CD14-positive monocyte (primary cell): ENCODE measurements around the gene LYZL1. TPM values are rescaled to one million over a fixed set of nuclear protein-coding genes. Genes with fewer than 3 reads are reported as not detected.
A peak's percentile ranks its signal among the peaks of the same experiment; 100 is the strongest.

ENCODE experiments used
- DNase-seq, 3 donors: peaks; one replicate each; pipeline ENCODE4 v3.0.0-alpha.2; 2011 to 2022
- H2AFZ ChIP-seq: 2 replicates; pipeline ENCODE4 v1.6.0; 2012; ENCODE audit warnings: mild to moderate bottlenecking, low read depth, low read length, inconsistent platforms; ENCODE audit not compliant: insufficient read depth, poor library complexity, severe bottlenecking
- H3K27ac ChIP-seq, 2 donors: 1 replicate in 1 of 2; 2 replicates in 1 of 2; pipeline ENCODE4 v1.5.1; 2012 to 2013; ENCODE audit warnings: low read length in 2 of 2, control low read depth in 1 of 2, inconsistent platforms in 1 of 2, low read depth in 1 of 2, mild to moderate bottlenecking in 1 of 2
- H3K27me3 ChIP-seq, 2 donors: one replicate each; pipeline versions ENCODE4 v1.6.0 to v1.6.1; 2011 to 2013; ENCODE audit warnings: low read length in 2 of 2; ENCODE audit not compliant: control insufficient read depth in 2 of 2, insufficient read depth in 2 of 2
- H3K36me3 ChIP-seq, 2 donors: replicated peaks in 1 of 2; 1 replicate in 1 of 2; 2 replicates in 1 of 2; pipeline versions ENCODE4 v1.5.1 to v1.6.1; 2012 to 2013; ENCODE audit warnings: low read length in 2 of 2, control low read depth in 1 of 2, inconsistent platforms in 1 of 2, mild to moderate bottlenecking in 1 of 2; ENCODE audit not compliant: insufficient read depth in 2 of 2, control insufficient read depth in 1 of 2
- H3K4me1 ChIP-seq, 2 donors: 1 replicate in 1 of 2; 2 replicates in 1 of 2; pipeline versions ENCODE4 v1.5.1 to v1.6.1; 2012 to 2013; ENCODE audit warnings: low read length in 2 of 2, control low read depth in 1 of 2, inconsistent platforms in 1 of 2, mild to moderate bottlenecking in 1 of 2, moderate library complexity in 1 of 2; ENCODE audit not compliant: insufficient read depth in 2 of 2, control insufficient read depth in 1 of 2
- H3K4me2 ChIP-seq: replicated peaks from 2 replicates; pipeline ENCODE3; 2012; ENCODE audit warnings: low read length, moderate library complexity, mild to moderate bottlenecking; ENCODE audit not compliant: poor library complexity, severe bottlenecking; ENCODE audit errors: extremely low read depth
- H3K4me3 ChIP-seq, 3 experiments: fragments of 200-600 bp in 1 of 3; sonication (generic) in 1 of 3; replicated peaks in 1 of 3; 1 replicate in 2 of 3; 2 replicates in 1 of 3; pipeline ENCODE4 v1.5.1; 2011 to 2013; ENCODE audit warnings: low read length in 3 of 3, mild to moderate bottlenecking in 3 of 3, control low read depth in 2 of 3, low read depth in 2 of 3, inconsistent platforms in 1 of 3, moderate library complexity in 1 of 3
- H3K79me2 ChIP-seq: 2 replicates; pipeline ENCODE4 v1.6.0; 2012; ENCODE audit warnings: mild to moderate bottlenecking, control low read depth, inconsistent platforms, low read length, moderate library complexity; ENCODE audit not compliant: insufficient read depth
- H3K9ac ChIP-seq: 2 replicates; pipeline ENCODE4 v1.6.0; 2017; ENCODE audit warnings: low read length, mild to moderate bottlenecking; ENCODE audit not compliant: insufficient read depth, poor library complexity, severe bottlenecking
- H3K9me3 ChIP-seq, 2 donors: replicated peaks in 1 of 2; 1 replicate in 1 of 2; 2 replicates in 1 of 2; pipeline versions ENCODE4 v1.5.1 to v1.6.1; 2012 to 2013; ENCODE audit warnings: low read length in 2 of 2, control low read depth in 1 of 2; ENCODE audit not compliant: control insufficient read depth in 1 of 2, insufficient read depth in 1 of 2
- H4K20me1 ChIP-seq: 2 replicates; pipeline ENCODE4 v1.6.0; 2012; ENCODE audit warnings: mild to moderate bottlenecking, low read length, control low read depth, moderate library complexity; ENCODE audit not compliant: insufficient read depth
- H3K27ac Mint-ChIP-seq, 7 donors: one replicate each; pipeline ENCODE4 v1.8.0; 2020; ENCODE audit warnings: mild to moderate bottlenecking in 7 of 7, mixed read lengths in 7 of 7, moderate library complexity in 6 of 7, inconsistent platforms in 2 of 7
- H3K27me3 Mint-ChIP-seq, 3 donors: one replicate each; pipeline ENCODE4 v1.8.0; 2021 to 2022; ENCODE audit warnings: low read depth in 3 of 3, mild to moderate bottlenecking in 3 of 3, mixed read lengths in 3 of 3, moderate library complexity in 3 of 3, inconsistent platforms in 1 of 3
- H3K36me3 Mint-ChIP-seq, 2 donors: one replicate each; pipeline ENCODE4 v1.8.0; 2020; ENCODE audit warnings: mixed read lengths in 2 of 2, inconsistent platforms in 1 of 2, mild to moderate bottlenecking in 1 of 2
- H3K4me1 Mint-ChIP-seq: one replicate; pipeline ENCODE4 v1.8.0; 2020; ENCODE audit warnings: mild to moderate bottlenecking, mixed read lengths
- H3K4me3 Mint-ChIP-seq, 2 donors: one replicate each; pipeline ENCODE4 v1.8.0; 2020; ENCODE audit warnings: mild to moderate bottlenecking in 2 of 2, mixed read lengths in 2 of 2, moderate library complexity in 1 of 2
- H3K9me3 Mint-ChIP-seq, 7 donors: one replicate each; pipeline ENCODE4 v1.8.0; 2020 to 2022; ENCODE audit warnings: mixed read lengths in 7 of 7, mild to moderate bottlenecking in 6 of 7, moderate library complexity in 6 of 7, inconsistent platforms in 2 of 7
- CTCF ChIP-seq: fragments of 200-600 bp; IDR thresholded peaks from one replicate; pipeline ENCODE4 v1.8.0; 2022; ENCODE audit warnings: antibody characterized with exemption, mild to moderate bottlenecking
- WGBS: methylation state at CpG from one replicate; pipeline ENCODE4 v1.1.5; 2013; ENCODE audit warnings: missing lambda C conversion rate; ENCODE audit not compliant: insufficient coverage; 5-methylcytosine and 5-hydroxymethylcytosine counted together
- intact Hi-C, 2 donors: fragments of 100-400 bp; cut with micrococcal nuclease; formaldehyde crosslinking; loops; one replicate each; pipeline versions ENCODE4 v1.15.0 to v1.15.1; 2023
- polyA plus RNA-seq, 3 donors: library from polyadenylated mRNA; depleted of rRNA in 1 of 3; unstranded in 2 of 3; stranded (reverse) in 1 of 3; fragments of 300-500 nt in 2 of 3; fragments of >200 nt in 1 of 3; fragmentation: Illumina TruSeq in 2 of 3; gene quantifications; 1 replicate in 2 of 3; 2 replicates in 1 of 3; pipeline ENCODE4 v1.2.3, GENCODE V29; 2012 to 2021

Gene LYZL1
- polyA plus RNA-seq, 3 donors: not detected

GRCh38 chr10:29268011-29268410 is 20.9 kb upstream of the LYZL1 start:
- Mint-ChIP-seq H3K4me1 (peaks cover 4% of the 10 kb centered on the region), H3K27ac (peak overlapping the region in 1 of 7 donors; percentile 48), H3K27me3 (peaks cover 0 to 5% (median 2%) of the 10 kb centered on the region in 3 donors), H3K36me3 (no peaks in the 10 kb centered on the region), H3K9me3 (peaks cover 2 to 12% (median 3%) of the 10 kb centered on the region in 7 donors), H3K4me3 (no peak overlapping the region)
- Histone ChIP-seq H3K27me3 (peaks cover 0 to 2% of the 10 kb centered on the region in 2 donors), H3K27ac (no peak overlapping the region), H3K9me3 (no peaks in the 10 kb centered on the region), H2AFZ (no peak overlapping the region), H3K79me2 (no peaks in the 10 kb centered on the region), H3K4me3 (no peak overlapping the region), H3K4me2 (no peak overlapping the region), H4K20me1 (no peaks in the 10 kb centered on the region), H3K9ac (no peak overlapping the region), H3K4me1 (no peaks in the 10 kb centered on the region), H3K36me3 (no peaks in the 10 kb centered on the region)
- TF ChIP-seq CTCF: no peak
- WGBS: 100% methylated on average over 5 of the region's 6 CpGs
- DNase-seq: no peak
- intact Hi-C loops: no loop called here

GRCh38 chr10:29269486-29269885 is 19.4 kb upstream of the LYZL1 start:
- Histone ChIP-seq H3K4me2 (no peak overlapping the region), H3K36me3 (no peaks in the 10 kb centered on the region), H3K9ac (no peak overlapping the region), H4K20me1 (no peaks in the 10 kb centered on the region), H3K9me3 (no peaks in the 10 kb centered on the region), H2AFZ (no peak overlapping the region), H3K79me2 (no peaks in the 10 kb centered on the region), H3K4me1 (no peaks in the 10 kb centered on the region), H3K4me3 (no peak overlapping the region), H3K27me3 (peaks cover 0 to 2% of the 10 kb centered on the region in 2 donors), H3K27ac (no peak overlapping the region)
- no peak for TF ChIP-seq CTCF
- H3K27me3 Mint-ChIP-seq: peaks cover 0 to 11% (median 2%) of the 10 kb centered on the region in 3 donors
- intact Hi-C loops: no loop called here
- no peaks in the 10 kb centered on the region for H3K4me1 Mint-ChIP-seq
- 85% methylated on average over 5 of the region's 8 CpGs for WGBS
- H3K27ac Mint-ChIP-seq: no peak overlapping the region
- H3K36me3 Mint-ChIP-seq: no peaks in the 10 kb centered on the region
- H3K4me3 Mint-ChIP-seq: no peak overlapping the region
- H3K9me3 Mint-ChIP-seq: peaks cover 0 to 7% (median 1%) of the 10 kb centered on the region in 7 donors
- no peak for DNase-seq
